GM21529 (cell line): Measurements from ENCODE around the gene SYTL3.

Experiments used
- ATAC-seq: cut with Tn5 transposase; IDR thresholded peaks from one replicate; pipeline ENCODE4 v1.9.1; 2021; ENCODE audit not compliant: unreplicated experiment

Gene SYTL3

DNA sequence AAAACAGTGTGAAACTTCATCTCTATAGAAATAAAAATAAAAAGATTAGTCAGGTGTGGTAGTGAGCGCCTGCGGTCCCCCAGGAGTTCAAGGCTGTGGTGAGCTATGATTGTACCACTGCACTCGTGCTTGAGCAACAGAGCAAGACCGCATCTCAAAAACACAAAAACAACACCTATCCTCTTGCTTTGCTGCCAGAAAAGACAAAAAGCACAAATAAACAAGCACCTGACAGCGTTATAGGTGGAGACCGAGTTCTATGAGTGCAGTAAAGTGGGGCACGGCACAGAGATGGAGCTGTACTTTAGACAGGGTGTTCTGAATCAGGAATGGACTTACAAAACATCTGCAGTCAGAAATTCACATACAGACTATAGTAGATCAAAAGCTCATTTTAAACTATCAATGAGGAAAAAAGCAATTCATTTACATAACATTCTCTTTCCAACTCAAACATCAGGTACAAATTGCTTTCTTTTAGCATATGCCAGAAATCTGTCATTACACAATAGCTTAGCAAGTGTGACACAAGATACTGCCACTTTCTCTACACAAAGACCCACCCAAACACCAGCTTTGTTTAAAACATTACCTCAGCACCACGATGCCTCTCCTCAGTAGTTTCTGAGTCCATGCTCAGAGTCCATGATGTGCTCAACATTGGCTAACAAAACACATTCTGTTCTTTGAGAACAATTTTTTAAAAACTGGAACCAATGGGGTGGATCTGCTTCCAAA lies 159.3 kb downstream of the SYTL3 start:
- peak; percentile 66 for ATAC-seq

DNA sequence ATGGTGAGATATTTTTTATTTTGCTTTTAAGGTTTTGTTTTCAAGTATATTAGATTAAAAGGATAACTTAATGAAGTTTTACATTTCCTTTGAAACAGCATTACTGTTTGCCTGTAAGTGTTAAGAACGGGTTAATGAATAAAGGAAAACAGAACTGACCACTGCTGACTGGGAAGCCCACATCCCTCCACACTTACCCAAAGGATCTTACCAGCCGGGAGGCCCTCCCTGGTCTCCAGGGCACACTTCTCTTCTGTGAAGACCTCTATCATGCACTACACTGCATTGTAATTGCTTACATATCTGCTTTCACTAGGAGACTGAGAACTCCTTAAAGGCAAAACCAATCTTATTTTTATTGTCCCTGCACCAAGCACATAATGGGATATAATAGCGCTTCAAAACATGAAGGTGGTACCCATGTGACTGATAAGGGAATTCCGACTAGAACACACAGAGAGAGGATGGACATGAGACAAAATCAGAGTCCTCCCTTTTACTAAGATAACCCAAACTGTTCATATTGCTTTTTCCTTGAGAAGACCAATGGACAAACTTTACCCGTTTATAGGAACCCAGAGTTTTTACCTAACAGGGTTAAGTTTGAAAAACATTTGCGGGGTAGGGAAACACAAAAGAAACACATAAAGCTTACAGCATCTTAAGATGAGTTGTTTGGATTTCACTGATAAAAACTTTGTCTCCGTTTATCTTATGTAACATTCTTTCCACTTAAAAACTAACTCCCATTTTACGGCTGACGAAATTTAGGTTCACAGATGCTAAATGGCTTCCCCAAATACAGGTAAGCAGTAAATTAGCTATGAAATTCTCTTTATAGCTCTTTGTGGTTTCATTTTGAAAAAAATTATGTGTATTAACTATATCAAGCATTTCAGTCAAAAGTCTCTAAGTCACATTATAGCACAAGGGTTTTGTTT lies 160.6 kb downstream of the SYTL3 start:
- no peak for ATAC-seq

DNA sequence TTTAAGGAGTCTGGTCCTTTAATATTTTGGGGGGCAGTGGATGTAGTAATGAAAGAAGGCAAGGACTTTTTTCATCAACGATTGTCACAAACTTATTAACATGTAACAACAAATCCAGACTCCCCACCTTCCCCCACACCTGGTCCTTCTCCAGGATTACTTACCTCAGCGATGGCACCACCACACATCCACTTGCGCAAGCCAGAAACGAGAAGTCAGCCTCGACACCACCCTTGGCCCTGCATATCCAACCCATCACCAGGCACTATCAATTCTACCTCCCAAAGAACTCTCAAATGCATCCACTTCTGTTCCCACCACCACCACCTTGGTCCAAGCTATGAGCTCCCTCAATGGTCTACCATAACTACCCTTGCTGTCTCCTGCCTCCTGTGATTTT lies 162.8 kb downstream of the SYTL3 start:
- no peak for ATAC-seq

DNA sequence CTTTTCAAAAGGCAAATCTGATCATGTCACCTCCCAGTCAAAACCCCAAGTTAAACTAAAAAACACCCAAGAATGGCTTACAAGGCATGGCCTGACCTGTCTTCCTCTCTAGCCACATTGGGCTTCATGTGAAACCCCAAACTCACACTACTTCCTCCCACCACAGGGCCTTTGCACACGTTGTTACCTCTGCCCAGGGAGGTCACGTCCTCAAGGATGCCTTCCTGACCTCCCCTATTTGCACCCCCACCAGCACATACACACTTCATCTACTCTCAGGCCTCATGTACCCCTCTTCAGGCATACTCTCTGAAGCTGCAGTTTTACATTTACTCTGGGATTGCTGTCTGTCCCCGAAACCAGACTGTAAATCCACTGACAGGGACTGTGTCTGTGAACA lies 163.2 kb downstream of the SYTL3 start:
- no peak for ATAC-seq
